GM20431 (cell line): ENCODE data around the gene ETV2.
"Not testable (repeated sequence)": the region's sequence is repeated elsewhere in the genome, so short reads cannot be mapped to it uniquely, and the experiment has no call there.

ENCODE experiments used
- in situ Hi-C: fragments of 300-500 bp; cut with MseI, MboI; formaldehyde crosslinking; loops from one replicate; pipeline ENCODE4 v1.15.0; 2020; ENCODE audit warnings: low sequenced_read_pairs; ENCODE audit not compliant: unreplicated experiment

ETV2 gene

GRCh38 chr19:35654828-35655227 lies 13.3 kb downstream of the ETV2 start:
- in situ Hi-C loops = not testable (repeated sequence)

DNA sequence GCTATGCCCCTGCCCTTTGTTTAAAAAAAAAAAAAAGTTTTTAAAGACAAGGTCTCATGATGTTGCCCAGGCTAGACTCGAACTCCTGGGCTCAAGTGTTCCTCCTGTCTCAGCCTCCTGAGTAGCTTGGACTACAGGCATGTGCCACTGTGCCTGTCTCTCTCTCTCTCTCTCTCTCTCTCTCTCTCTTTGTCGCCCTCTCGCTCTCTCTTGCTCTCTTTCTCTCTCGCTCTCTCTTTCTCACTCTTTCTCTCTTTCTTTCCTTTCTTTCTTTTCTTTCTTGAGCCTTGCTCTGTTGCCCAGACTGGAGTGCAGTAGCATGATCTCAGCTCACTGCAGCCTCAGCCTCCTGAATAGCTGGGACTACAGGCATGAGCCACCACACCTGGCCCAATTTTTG lies 14.1 kb downstream of the ETV2 start:
- in situ Hi-C loops = no loop called here

DNA sequence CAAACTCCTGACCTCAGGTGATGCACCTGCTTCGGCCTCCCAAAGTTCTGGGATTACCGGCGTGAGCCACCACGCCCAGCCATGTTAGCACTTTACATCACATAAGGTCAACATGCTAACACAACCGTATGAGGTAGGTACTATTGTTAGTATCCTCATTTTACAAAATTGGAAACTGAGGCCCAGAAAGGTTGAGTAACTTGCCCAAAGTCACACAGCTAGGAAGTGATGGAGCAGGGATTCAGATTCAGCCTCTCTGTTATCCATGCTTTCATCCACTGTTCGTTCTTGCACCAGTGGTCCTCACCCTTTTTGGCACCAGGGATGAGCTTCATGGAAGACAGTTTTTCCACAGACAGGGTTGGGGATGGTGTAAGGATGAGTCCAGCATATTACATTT lies 15.2 kb downstream of the ETV2 start:
- in situ Hi-C loops = no loop called here

DNA sequence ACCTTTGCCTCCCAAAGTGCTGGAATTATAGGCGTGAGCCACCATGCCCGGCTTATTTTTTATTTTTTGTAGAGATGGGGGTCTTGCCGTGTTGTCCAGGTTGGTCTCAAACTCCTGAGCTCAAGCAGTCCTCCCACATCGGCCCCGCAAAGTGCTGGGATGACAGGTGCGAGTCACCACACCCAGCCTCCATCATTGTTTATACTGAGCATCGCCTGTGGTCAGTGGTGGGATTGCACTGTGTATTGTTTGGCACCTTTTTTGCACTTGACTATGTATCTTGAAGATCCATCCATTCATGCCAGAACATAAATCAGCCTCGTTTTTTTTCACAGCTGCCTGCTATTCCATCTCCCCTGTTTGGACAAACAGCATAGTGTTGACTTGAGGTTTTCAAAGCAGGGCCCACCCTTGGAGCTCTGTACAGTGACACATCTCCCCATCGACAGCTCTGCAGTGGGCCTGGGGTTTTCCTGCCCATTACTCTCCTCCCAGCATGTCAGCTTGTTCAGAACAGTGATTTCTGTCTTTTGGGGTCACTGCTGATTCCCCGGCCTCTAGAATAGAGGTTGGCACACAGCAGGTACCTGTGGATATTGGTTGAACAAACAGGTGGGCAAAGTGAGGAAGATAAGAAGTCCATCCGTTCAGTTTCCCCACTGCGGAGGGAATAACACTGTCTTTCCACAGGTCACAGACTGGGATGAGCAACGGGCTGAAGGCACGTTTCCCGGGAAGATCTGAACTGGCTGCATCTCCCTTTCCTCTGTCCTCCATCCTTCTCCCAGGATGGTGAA lies 16.6 kb downstream of the ETV2 start:
- in situ Hi-C loops = no loop called here

DNA sequence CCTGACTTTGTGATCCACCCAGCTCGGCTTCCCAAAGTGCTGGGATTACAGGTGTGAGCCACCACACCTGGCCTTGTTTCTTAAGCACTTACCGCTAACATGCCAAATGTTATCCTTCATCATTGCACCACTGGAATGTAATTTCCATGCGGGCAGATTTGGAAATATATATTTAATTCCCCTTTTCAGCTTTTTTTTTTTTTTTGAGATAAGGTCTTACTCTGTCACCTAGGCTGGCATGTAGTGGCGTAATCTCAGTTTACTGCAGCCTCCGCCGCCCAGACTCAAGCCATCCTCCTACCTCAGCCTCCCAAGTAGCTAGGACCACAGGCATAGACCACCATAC lies 20.4 kb downstream of the ETV2 start:
- in situ Hi-C loops = no loop called here

GRCh38 chr19:35663981-35664380 lies 22.4 kb downstream of the ETV2 start:
- in situ Hi-C loops = no loop called here

- in situ Hi-C loops = no loop called here
These were observed 23.6 kb downstream of the ETV2 start for GRCh38 chr19:35665157-35665556.

GRCh38 chr19:35665604-35666003 lies 24.1 kb downstream of the ETV2 start:
- in situ Hi-C loops = no loop called here

- in situ Hi-C loops = no loop called here
These were observed 24.8 kb downstream of the ETV2 start, which contains the start of gene UPK1A for GRCh38 chr19:35666251-35666913. Gene UPK1A (plus strand): TSS chr19:35666517. CDS start chr19:35666813, 296 bp downstream.

DNA sequence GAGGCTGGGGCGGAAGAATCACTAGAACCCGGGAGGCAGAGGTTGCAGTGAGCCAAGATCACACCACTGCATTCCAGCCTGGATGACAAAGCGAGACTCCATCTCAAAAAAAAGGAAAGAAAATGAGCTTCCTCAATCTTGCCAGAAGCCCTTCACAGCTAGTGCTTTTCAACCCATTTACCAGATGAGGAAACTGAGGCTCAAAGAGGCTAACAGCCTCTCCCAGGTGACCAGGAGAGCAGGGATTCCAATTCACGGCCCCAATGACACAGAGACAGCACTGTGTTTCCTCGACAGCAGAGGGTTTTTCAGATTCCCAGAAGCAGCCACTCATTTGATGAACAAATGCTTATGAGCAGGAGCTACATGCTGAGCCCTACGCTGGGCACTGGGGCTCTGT lies 28.0 kb downstream of the ETV2 start:
- in situ Hi-C loops = no loop called here

- in situ Hi-C loops = no loop called here
These were observed 28.4 kb downstream of the ETV2 start for GRCh38 chr19:35669974-35670373.

DNA sequence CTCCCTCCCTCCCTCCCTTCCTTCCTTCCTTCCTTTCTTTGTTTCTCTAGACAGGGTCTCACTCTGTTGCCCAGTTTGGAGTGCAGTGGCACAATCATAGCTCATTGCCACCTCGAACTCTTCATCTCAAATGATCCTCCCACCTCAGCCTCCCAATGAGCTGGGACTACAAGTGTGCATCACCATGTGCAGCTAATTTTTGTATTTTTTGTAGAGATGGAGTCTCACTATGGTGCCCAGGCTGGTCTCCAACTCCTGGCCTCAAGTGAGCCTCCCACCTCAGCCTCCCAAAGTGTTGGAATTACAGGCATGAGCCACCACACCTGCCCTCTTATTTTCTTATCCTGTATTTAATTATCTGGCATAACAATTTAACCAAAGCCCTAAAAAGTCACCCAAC lies 29.1 kb downstream of the ETV2 start:
- in situ Hi-C loops = no loop called here

DNA sequence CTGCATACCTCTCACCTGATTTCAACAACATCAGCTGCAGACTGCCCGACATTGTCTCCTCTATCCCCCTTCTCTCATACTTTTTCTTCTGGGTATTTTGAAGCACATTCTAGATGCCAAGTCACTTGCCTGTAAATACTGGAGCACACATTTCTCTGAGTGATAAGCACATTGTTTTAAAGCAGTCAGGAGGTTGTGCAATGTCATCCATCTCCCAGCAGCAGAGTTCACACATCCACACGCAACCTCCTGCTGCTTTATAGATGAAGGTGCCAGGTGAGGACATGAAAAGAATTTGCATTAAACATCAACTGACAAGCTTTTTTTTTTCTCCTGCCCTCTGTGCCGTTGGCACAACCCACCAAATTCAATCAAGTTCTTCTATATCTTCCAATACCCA lies 30.3 kb downstream of the ETV2 start:
- in situ Hi-C loops = no loop called here

- in situ Hi-C loops = no loop called here
These were observed 31.7 kb downstream of the ETV2 start for GRCh38 chr19:35673121-35673804.

DNA sequence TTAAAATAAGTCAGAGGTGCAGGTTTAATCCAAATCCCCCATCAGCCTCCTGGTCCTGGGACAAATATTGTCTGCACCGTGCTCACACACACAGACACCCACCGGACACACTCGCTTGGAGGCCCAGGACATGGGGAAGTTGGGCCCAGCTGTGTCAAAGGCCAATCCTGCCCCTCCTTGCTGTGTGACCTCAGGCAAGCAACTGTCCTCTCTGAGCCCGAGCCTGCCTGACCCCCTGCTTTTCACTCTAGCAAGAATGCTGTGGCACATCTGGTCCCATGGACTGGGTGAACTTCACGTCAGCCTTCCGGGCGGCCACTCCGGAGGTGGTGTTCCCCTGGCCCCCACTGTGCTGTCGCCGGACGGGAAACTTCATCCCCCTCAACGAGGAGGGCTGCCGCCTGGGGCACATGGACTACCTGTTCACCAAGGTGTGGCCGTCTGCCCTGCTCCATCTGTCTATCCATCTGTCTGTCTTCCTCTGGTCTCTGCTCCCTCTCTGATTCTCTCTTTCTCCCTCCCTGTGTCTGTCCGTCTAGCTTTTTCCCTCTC lies 34.1 kb downstream of the ETV2 start:
- in situ Hi-C loops = no loop called here

DNA sequence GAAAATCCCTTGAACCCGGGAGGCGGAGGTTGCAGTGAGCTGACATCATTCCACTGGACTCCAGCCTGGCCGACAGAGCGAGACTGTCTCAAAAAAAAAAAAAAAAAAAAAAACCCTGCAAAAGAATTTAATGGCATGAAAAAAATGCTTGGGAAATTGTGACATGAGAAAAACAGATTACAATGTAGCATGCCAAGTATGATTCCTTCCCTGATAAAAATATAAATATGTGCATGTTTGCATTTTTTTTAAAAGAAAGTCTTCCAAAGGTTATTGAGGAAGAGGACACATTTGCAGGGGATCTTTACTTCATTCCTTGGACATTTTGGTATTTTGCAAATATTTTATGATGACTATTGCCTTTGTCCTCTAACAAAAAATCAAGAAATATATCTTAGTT lies 48.3 kb downstream of the ETV2 start:
- in situ Hi-C loops = loop anchor here (10.0 kb wide), 1 partner anchor 245 kb away; the partner anchor contains the start of gene LRFN3

DNA sequence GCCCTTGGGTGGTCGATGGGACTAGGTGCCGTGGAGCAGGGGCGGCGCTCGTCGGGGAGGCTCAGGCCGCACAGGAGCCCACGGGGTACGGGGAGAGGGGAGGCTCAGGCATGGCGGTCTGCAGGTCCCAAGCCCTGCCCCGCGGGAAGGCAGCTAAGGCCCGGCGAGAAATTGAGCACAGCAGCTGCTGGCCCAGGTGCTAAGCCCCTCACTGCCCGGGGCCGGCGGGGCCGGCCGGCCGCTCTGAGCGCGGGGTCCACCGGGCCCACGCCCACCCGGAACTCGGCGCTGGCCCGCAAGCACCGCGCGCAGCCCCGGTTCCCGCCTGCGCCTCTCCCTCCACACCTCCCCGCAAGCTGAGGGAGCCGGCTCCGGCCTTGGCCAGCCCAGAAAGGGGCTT lies 49.6 kb downstream of the ETV2 start:
- in situ Hi-C loops = loop anchor here (10.0 kb wide), 1 partner anchor 244 kb away; the partner anchor contains the start of gene LRFN3

DNA sequence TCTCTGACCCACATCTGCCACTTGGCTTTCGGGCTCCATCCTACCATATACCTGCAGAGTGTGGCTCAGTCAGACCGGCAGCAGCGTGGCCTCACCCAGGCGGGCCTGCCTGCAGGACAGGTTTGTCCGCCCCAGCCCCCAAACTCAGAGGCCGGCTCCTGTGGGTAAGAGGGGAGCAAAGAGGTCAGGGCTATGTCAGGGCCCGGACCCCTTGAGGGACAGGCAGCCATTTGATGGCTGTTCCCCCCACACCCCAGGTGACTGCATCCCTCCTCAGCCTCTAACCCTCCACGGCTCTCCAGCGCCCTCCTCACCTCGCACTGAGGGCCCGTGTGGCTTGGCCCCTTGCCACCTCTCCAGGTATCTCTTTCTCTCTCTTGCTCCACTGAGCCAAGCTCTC lies 50.5 kb downstream of the ETV2 start:
- in situ Hi-C loops = loop anchor here (10.0 kb wide), 1 partner anchor 243 kb away; the partner anchor contains the start of gene LRFN3

DNA sequence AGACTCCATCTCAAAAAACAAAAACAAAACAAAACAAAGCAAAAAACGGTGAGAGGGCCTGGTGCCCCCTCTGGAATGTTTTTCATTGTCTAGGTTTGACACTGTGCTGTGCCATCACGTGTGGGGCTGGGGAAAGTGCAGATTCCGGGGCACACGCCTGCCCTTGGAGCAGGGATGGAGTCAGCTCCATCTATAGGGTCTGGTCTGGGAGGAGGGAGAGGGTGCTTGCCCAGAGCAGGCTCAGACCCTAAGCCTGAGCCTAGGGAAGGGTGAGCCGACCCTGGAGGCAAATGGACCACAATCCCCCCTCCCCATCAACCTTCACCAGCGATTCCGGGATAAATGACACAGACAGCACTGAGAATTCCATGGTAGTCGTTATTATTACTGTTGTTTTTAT lies 51.9 kb downstream of the ETV2 start:
- in situ Hi-C loops = loop anchor here (10.0 kb wide), 1 partner anchor 241 kb away; the partner anchor contains the start of gene LRFN3

DNA sequence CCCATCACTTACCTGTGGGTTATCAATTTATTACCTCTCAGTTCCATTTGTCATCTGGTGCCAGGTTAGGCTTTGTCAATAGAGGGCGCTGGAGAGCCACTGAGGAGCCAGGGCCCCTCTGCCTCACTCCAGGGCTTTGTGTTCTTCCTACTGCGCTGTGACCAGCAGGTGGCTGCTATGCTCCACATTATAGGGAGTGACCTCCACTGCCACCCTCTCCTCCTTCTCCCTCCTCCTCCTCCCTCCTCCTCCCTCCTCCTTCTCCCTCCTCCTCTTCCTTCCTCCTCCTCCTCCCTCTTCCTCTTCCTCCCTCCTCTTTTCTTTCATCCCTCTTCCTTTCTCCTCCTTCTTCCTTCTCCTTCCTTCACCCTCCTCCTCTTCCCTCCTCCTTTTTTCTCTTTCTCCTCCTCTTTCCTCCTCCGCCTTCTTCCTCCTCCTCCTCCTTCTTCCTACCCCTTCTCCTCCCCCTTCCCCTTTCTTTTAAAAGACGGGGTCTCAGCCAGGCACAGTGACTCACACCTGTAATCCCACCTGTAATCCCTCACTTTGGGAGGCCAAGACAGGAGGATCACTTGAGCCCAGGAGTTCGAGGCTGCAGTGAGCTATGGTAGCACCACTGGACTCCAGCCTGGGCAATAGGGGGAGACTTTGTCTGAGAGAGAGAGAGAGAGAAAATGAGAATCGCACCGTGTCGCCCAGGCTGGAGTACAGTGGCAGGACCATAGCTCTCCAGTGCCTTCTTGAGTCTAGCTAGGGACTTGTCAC lies 52.5 kb downstream of the ETV2 start:
- in situ Hi-C loops = loop anchor here (10.0 kb wide), 1 partner anchor 241 kb away; the partner anchor contains the start of gene LRFN3
